Activated CD4-positive, alpha-beta T cell treated with anti-CD3 and anti-CD28 coated beads, Interleukin-2, amount 50 U/mL, for 4 hours (primary cell): ENCODE measurements around the gene IFIT3.
"Not testable (repeated sequence)": the region's sequence is repeated elsewhere in the genome, so short reads cannot be mapped to it uniquely, and the experiment has no call there.

Source experiments
- DNase-seq, 2 experiments: peaks; one replicate each; pipeline ENCODE4 v3.0.0-alpha.2; 2020

IFIT3 gene

GRCh38 chr10:89304925-89305324 is 22.9 kb upstream of the IFIT3 start:
- no peak for DNase-seq

- DNase-seq, result no peak
Measured at GRCh38 chr10:89305766-89306433, 21.9 kb upstream of the IFIT3 start.

DNA sequence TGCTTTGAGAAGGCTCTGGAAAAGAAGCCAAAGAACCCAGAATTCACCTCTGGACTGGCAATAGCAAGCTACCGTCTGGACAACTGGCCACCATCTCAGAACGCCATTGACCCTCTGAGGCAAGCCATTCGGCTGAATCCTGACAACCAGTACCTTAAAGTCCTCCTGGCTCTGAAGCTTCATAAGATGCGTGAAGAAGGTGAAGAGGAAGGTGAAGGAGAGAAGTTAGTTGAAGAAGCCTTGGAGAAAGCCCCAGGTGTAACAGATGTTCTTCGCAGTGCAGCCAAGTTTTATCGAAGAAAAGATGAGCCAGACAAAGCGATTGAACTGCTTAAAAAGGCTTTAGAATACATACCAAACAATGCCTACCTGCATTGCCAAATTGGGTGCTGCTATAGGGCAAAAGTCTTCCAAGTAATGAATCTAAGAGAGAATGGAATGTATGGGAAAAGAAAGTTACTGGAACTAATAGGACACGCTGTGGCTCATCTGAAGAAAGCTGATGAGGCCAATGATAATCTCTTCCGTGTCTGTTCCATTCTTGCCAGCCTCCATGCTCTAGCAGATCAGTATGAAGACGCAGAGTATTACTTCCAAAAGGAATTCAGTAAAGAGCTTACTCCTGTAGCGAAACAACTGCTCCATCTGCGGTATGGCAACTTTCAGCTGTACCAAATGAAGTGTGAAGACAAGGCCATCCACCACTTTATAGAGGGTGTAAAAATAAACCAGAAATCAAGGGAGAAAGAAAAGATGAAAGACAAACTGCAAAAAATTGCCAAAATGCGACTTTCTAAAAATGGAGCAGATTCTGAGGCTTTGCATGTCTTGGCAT is 21.1 kb upstream of the IFIT3 start:
- no peak for DNase-seq

DNA sequence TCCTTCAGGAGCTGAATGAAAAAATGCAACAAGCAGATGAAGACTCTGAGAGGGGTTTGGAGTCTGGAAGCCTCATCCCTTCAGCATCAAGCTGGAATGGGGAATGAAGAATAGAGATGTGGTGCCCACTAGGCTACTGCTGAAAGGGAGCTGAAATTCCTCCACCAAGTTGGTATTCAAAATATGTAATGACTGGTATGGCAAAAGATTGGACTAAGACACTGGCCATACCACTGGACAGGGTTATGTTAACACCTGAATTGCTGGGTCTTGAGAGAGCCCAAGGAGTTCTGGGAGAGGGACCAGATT is 20.6 kb upstream of the IFIT3 start:
- DNase-seq, result no peak

GRCh38 chr10:89308266-89308665 is 19.5 kb upstream of the IFIT3 start:
- DNase-seq, result no peak

GRCh38 chr10:89308736-89309135 is 19.1 kb upstream of the IFIT3 start:
- no peak for DNase-seq

DNA sequence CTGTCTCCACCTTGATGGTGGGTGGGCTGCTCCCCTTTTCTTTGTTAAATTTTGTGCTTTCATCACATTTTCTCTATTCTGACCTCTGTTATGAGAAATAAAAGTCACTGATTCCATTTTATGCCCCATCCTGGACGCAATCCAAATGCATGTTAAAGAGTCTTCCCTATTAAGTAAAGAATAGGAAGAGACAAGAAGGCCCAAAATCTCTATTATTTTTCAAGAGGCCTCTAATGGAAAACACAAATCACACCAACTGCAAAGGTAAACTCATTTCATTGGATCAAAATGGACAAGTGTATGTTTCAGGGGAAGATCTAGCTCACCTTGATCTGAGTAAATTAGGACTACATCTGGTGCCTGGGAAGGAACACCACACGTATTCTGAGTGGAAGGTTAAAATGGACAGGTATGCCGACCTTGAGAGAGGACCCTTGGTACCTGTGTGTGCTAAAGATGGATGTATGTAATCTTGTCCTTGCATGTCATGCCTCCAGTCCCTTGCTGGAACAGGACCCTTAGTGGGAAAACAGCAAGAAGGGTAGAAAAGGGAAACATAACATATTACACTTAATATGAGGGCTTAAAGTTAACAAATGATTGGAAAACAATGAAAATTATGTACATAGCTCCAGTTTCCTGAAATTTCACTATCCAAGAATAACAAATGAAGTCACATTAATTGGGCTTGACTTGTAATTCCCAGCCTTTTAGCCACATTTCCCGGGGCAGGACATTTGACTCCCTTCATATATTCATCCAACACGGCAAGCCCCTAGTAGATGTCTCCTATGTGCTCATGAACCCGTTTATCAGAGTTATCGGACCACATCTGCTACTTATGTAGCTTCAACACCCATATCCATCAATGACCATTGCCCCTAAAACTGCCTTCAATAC is 18.4 kb upstream of the IFIT3 start:
- no peak for DNase-seq

DNA sequence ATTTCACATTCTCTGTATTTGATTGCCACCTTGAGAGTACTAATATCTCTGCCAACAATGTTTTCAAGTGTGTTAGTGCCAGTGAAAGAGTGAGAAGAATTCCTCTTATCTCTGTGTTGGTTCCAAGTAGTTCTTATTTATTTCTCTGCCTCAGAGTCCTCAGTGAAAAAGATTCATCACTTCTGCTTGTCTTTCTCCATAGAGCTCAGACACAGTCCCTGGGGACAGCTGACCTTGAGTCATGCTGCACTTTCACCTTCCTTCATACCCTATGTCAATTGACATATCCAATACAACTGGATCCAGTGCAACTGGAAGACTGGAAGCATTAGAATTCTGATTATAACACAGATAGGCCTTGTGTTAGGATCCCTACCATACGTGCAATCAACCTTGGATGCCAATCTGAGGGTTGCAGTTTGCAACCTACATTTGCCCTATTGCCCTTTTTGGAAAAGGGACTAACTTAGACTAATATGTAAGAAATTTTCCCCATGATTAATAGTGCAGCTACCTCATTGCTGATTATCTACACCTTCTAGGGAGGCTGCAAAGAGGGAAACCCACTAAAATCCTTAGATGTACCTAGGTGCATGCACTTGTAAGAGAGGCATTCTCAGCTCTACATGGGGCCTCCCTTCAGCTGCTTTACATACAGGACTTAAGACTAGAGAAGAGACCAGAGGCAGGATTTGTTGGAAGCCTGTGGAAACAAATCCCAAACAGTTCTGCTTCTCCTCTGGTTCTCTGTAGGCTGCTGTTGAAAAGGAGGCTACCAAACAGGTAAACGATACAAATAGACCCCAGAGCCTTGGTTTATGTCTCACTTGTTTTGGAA is 17.5 kb upstream of the IFIT3 start:
- DNase-seq, result no peak

- no peak for DNase-seq
Measured at GRCh38 chr10:89312973-89313372, 14.8 kb upstream of the IFIT3 start.

GRCh38 chr10:89314676-89315075 is 13.1 kb upstream of the IFIT3 start:
- no peak for DNase-seq

DNA sequence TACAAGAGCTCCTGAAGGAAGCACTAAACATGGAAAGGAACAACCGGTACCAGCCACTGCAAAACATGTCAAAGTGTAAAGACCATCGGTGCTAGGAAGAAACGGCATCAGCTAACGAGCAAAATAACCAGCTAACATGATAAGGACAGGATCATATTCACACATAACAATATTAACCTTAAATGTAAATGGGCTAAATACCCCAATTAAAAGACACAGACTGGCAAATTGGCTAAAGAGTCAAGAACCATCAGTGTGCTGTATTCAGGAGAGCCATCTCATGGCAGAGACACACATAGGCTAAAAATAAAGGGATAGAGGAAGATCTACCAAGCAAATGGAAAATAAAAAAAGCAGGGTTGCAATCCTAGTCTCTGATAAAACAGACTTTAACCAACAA is 9.8 kb upstream of the IFIT3 start:
- DNase-seq, result not testable (repeated sequence)

DNA sequence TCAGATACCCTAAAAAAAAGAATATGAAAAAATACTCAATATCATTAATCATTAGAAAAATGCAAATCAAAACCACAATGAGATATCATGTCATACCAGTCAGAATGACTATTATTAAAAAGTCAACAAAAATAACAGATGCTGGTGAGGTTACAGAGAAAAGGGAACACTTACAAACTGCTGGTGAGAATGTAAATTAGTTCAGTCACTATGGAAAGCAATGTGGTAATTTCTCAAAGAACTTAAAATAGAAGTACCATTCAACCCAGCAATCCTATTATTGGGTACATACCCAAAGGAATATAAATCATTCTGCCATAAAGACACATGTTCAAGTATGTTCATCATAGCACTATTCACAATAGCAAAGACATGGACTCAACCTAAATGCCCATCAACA is 2.7 kb upstream of the IFIT3 start:
- not testable (repeated sequence) for DNase-seq

GRCh38 chr10:89325856-89326255 is 1.9 kb upstream of the IFIT3 start:
- not testable (repeated sequence) for DNase-seq

- DNase-seq, result no peak
Measured at GRCh38 chr10:89329151-89329550, 1.4 kb downstream of the IFIT3 start.

DNA sequence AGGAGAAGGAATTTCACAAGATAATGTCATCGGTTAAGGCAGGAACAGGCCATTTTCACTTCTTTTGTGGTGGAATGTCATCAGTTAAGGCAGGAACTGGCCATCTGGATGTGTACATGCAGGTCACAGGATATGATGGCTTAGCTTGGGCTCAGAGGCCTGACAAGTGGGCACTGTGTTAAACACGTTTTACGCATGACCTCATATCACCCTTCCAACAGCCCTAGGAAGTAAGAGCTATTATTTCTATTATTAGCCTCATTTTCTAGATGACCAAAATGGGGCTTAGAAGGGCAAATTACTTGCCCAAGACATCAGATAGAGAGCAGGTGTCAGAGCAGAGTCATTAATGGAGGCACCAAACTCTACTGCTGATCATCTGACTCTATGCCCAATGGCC is 2.2 kb downstream of the IFIT3 start:
- not testable (repeated sequence) for DNase-seq

GRCh38 chr10:89330537-89331212 is 2.9 kb downstream of the IFIT3 start:
- DNase-seq, result no peak

DNA sequence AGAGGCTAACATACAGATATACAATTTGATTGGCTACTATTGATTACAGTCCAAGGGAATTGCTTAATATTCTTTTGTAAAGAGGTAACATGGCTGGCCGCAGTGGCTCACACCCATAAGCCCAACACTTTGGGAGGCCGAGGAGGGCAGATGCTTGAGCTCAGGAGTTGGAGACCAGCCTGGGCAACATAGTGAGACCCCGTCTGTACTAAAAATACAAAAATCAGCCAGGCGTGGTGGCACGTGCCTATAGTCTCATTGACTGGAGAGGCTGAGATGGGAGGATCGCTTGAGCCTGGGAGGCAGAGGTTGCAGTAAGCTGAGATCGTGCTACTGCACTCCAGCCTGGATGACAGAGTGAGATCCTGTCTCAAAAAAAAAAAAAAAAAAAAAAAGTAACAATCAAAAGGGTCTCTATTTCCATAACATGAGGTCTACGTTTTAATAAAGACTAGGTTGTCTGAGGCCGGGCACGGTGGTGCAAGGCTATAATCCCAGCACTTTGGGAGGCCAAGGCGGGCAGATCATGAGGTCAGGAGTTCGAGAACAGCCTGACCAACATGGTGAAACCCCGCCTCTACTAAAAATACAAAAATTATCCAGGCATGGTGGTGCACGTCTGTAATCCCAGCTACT is 3.8 kb downstream of the IFIT3 start:
- not testable (repeated sequence) for DNase-seq

- DNase-seq, result peak in 1 of 2 experiments; percentile 18
Measured at GRCh38 chr10:89332123-89332633, 4.4 kb downstream of the IFIT3 start.

DNA sequence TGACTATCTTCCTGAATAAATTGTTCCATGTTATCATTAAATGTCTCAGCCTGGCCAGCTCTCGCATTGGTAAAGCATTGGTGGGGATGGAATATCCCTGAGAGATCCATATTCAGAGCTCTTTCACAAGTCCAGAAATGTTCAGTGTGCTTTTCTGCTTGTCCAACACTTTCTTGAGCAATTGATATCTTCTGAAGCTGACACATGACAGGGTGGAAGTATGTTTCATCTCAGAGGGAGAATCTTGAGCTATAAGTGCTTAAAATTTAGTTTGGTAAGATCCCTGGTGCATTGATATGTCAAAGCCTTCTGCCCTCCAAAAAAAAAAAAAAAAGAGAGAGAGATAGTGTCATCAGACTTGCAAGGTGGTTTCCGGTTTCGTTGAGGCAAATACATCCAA is 7.4 kb downstream of the IFIT3 start:
- no peak for DNase-seq

GRCh38 chr10:89336241-89336640 is 8.4 kb downstream of the IFIT3 start:
- DNase-seq, result no peak

DNA sequence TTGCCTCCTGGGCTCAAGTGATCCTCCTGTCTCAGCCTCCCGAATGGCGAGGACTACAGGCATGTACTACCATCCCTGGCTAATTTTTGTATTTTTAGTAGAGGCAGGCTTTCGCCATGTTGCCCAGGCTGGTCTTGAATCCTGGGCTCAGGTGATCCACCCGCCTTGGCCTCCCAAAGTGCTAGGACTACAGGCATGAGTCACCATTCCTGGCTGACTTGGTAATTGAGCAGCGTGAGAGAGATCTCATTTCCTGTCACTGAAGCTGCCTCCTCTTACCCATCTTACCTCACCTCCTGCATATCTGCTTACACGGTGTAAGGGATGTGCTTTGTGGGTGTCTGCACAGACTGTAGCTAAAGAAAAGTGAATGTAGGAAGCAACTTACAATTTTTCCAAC is 9.7 kb downstream of the IFIT3 start:
- peak; percentile 28 to 33 for DNase-seq
